Measurements from ENCODE around the gene PFKL.
"Not testable (repeated sequence)": the region's sequence is repeated elsewhere in the genome, so short reads cannot be mapped to it uniquely, and the experiment has no call there.

The PFKL gene

GRCh38 chr21:44356160-44356559 is 56.3 kb downstream of the PFKL start:
- no peak for DNase-seq (ENCODE audit: extremely low read depth, low read depth)
- no peak for TF ChIP-seq CTCF (IDR thresholded peaks at IDR 0.05; ENCODE audit: low read depth, low read length)

GRCh38 chr21:44356636-44357035 is 56.8 kb downstream of the PFKL start:
- TF ChIP-seq CTCF (IDR thresholded peaks at IDR 0.05; ENCODE audit: low read depth, low read length), result no peak
- DNase-seq (ENCODE audit: extremely low read depth, low read depth), result no peak

- DNase-seq (ENCODE audit: extremely low read depth, low read depth), result no peak
- TF ChIP-seq CTCF (IDR thresholded peaks at IDR 0.05; ENCODE audit: low read depth, low read length), result no peak
Observed at GRCh38 chr21:44357064-44357837, 57.4 kb downstream of the PFKL start.

- no peak for TF ChIP-seq CTCF (IDR thresholded peaks at IDR 0.05; ENCODE audit: low read depth, low read length)
- no peak for DNase-seq (ENCODE audit: extremely low read depth, low read depth)
Observed at GRCh38 chr21:44359396-44359795, 59.5 kb downstream of the PFKL start.

GRCh38 chr21:44360159-44360558 is 60.3 kb downstream of the PFKL start:
- TF ChIP-seq CTCF (IDR thresholded peaks at IDR 0.05; ENCODE audit: low read depth, low read length), result no peak
- no peak for DNase-seq (ENCODE audit: extremely low read depth, low read depth)

GRCh38 chr21:44361903-44362302 is 62.0 kb downstream of the PFKL start:
- DNase-seq (ENCODE audit: extremely low read depth, low read depth), result not testable (repeated sequence)

- no peak for TF ChIP-seq CTCF (IDR thresholded peaks at IDR 0.05; ENCODE audit: low read depth, low read length)
- no peak for DNase-seq (ENCODE audit: extremely low read depth, low read depth)
Observed at GRCh38 chr21:44363278-44363677, 63.4 kb downstream of the PFKL start.

Data from AG09319 (cell line).